ENCODE results near the gene KRTAP3-2.

The KRTAP3-2 gene

GRCh38 chr17:40961591-40961990 is 38.1 kb downstream of the KRTAP3-2 start:
- ChIA-PET POLR2A (ENCODE audit: low non-redundant PET) (no interaction called here), CTCF (no interaction called here)
- no peak overlapping the region for H3K27ac ChIP-seq
- no peak for TF ChIP-seq CTCF (conservative IDR thresholded peaks at IDR 0.05; ENCODE audit: low read depth)
- no peak for DNase-seq (ENCODE audit: low spot score)

- H3K27ac ChIP-seq: no peak overlapping the region
- no peak for TF ChIP-seq CTCF (conservative IDR thresholded peaks at IDR 0.05; ENCODE audit: low read depth)
- no peak for DNase-seq (ENCODE audit: low spot score)
- ChIA-PET CTCF (interaction anchor here (0.6 kb wide), 1 partner anchor 235 kb away, joined by 4 read pairs; no protein-coding TSS in a partner anchor), POLR2A (ENCODE audit: low non-redundant PET) (no interaction called here)
These were observed 39.6 kb downstream of the KRTAP3-2 start for GRCh38 chr17:40960144-40960543.

GRCh38 chr17:40958086-40958953 is 41.4 kb downstream of the KRTAP3-2 start:
- DNase-seq (ENCODE audit: low spot score): peak; percentile 54
- ChIA-PET POLR2A (ENCODE audit: low non-redundant PET) (no interaction called here), CTCF (no interaction called here)
- no peak overlapping the region for H3K27ac ChIP-seq
- no peak for TF ChIP-seq CTCF (conservative IDR thresholded peaks at IDR 0.05; ENCODE audit: low read depth)

GRCh38 chr17:40956401-40957254 is 43.1 kb downstream of the KRTAP3-2 start:
- H3K27ac ChIP-seq: no peak overlapping the region
- ChIA-PET POLR2A (ENCODE audit: low non-redundant PET) (no interaction called here), CTCF (interaction anchor here (0.6 kb wide), 2 partner anchors 35 to 47 kb away, joined by 3 read pairs; no protein-coding TSS in a partner anchor)
- peak; percentile 79 for DNase-seq (ENCODE audit: low spot score)
- TF ChIP-seq CTCF (conservative IDR thresholded peaks at IDR 0.05; ENCODE audit: low read depth): no peak

GRCh38 chr17:40953881-40954280 is 45.8 kb downstream of the KRTAP3-2 start:
- H3K27ac ChIP-seq: no peak overlapping the region
- ChIA-PET POLR2A (ENCODE audit: low non-redundant PET) (interaction anchor here (0.6 kb wide), 1 partner anchor 467 kb away, joined by 4 read pairs; no protein-coding TSS in a partner anchor), CTCF (interaction anchor here (0.7 to 1.3 kb wide), 4 partner anchors 10 to 709 kb away, joined by 3 to 7 read pairs (median 3); no protein-coding TSS in a partner anchor)
- TF ChIP-seq CTCF (conservative IDR thresholded peaks at IDR 0.05; ENCODE audit: low read depth): no peak
- DNase-seq (ENCODE audit: low spot score): peak; percentile 85

GRCh38 chr17:40952661-40953060 is 47.0 kb downstream of the KRTAP3-2 start:
- TF ChIP-seq CTCF (conservative IDR thresholded peaks at IDR 0.05; ENCODE audit: low read depth): no peak
- ChIA-PET CTCF (no interaction called here), POLR2A (ENCODE audit: low non-redundant PET) (no interaction called here)
- peak; percentile 20 for DNase-seq (ENCODE audit: low spot score)
- H3K27ac ChIP-seq: no peak overlapping the region
